Ishikawa (cell line): Measurements from ENCODE around the gene STARD10.

ENCODE experiments used
- CREB1 ChIP-seq: IDR thresholded peaks from 2 replicates; pipeline ENCODE4 v1.6.1; 2012; ENCODE audit warnings: low read depth
- EGR1 ChIP-seq: IDR thresholded peaks from 2 replicates; pipeline ENCODE4 v1.6.1; 2012
- EP300 ChIP-seq: IDR thresholded peaks from 2 replicates; pipeline ENCODE4 v1.6.1; 2012; ENCODE audit warnings: borderline replicate concordance
- MAX ChIP-seq: IDR thresholded peaks from 2 replicates; pipeline ENCODE4 v1.6.1; 2012
- NFIC ChIP-seq: IDR thresholded peaks from 2 replicates; pipeline ENCODE4 v1.6.1; 2012
- REST ChIP-seq: IDR thresholded peaks from 2 replicates; pipeline ENCODE4 v1.6.1; 2012; ENCODE audit warnings: low read depth, mild to moderate bottlenecking
- TAF1 ChIP-seq: IDR thresholded peaks from 2 replicates; pipeline ENCODE4 v1.6.1; 2012; ENCODE audit warnings: low read depth, mild to moderate bottlenecking
- TCF12 ChIP-seq: IDR thresholded peaks from 2 replicates; pipeline ENCODE4 v1.6.1; 2012; ENCODE audit warnings: low read depth
- TEAD4 ChIP-seq: IDR thresholded peaks from 2 replicates; pipeline ENCODE4 v1.6.1; 2012
- YY1 ChIP-seq: IDR thresholded peaks from 2 replicates; pipeline ENCODE4 v1.6.1; 2012; ENCODE audit warnings: low read depth

- TF ChIP-seq REST (no peak), CREB1 (no peak), TAF1 (no peak), NFIC (no peak), EP300 (no peak), YY1 (no peak), TCF12 (no peak), TEAD4 (no peak), EGR1 (no peak), MAX (no peak)
These were observed 4.5 kb upstream of the STARD10 start for GRCh38 chr11:72798361-72798760.
